ENCODE measurements around the gene NXF2B. TPM values are rescaled to one million over a fixed set of nuclear protein-coding genes. Genes with fewer than 3 reads are reported as not detected.
"Not testable (repeated sequence)": the region's sequence is repeated elsewhere in the genome, so short reads cannot be mapped to it uniquely, and the experiment has no call there.

Gene NXF2B
- total RNA-seq, result not detected in 2 replicates

- not testable (repeated sequence) for DNase-seq (ENCODE audit: low read depth in 2 of 2)
Measured at GRCh38 chrX:102439908-102440307, at the start of gene NXF2B. NXF2B (minus strand) TSS chrX:102440008; CDS start chrX:102380036, 59,972 bp downstream.

- not testable (repeated sequence) for DNase-seq (ENCODE audit: low read depth in 2 of 2)
Measured at GRCh38 chrX:102478765-102479164, 39.0 kb upstream of the NXF2B start.

- DNase-seq (ENCODE audit: low read depth in 2 of 2), result not testable (repeated sequence)
Measured at GRCh38 chrX:102471762-102472220, 32.0 kb upstream of the NXF2B start, which contains the start of gene TCP11X2. TCP11X2 (minus strand) TSS chrX:102471812.

GRCh38 chrX:102470215-102470614 lies 30.4 kb upstream of the NXF2B start:
- not testable (repeated sequence) for DNase-seq (ENCODE audit: low read depth in 2 of 2)

GRCh38 chrX:102458615-102459014 lies 18.8 kb upstream of the NXF2B start:
- not testable (repeated sequence) for DNase-seq (ENCODE audit: low read depth in 2 of 2)

- DNase-seq (ENCODE audit: low read depth in 2 of 2), result not testable (repeated sequence)
Measured at GRCh38 chrX:102414493-102414892, 25.3 kb downstream of the NXF2B start.

- DNase-seq (ENCODE audit: low read depth in 2 of 2), result peak; percentile 41 to 65
Measured at GRCh38 chrX:102345916-102346315, 93.9 kb downstream of the NXF2B start.

GRCh38 chrX:102341867-102342266 lies 97.9 kb downstream of the NXF2B start:
- peak in 1 of 2 donors; percentile 11 for DNase-seq (ENCODE audit: low read depth in 2 of 2)

- DNase-seq (ENCODE audit: low read depth in 2 of 2), result peak; percentile 5 to 10
Measured at GRCh38 chrX:102339312-102340298, 100.2 kb downstream of the NXF2B start.

GRCh38 chrX:102338162-102338561 lies 101.6 kb downstream of the NXF2B start:
- DNase-seq (ENCODE audit: low read depth in 2 of 2), result no peak

Other genes starting within 250 kb of the NXF2B start
- gene TCP11X1, start 224.7 kb downstream of the NXF2B start, total RNA-seq, result not detected in 2 replicates
- not detected in 2 replicates for gene NXF2, start 192.8 kb downstream of the NXF2B start, total RNA-seq
- gene TCP11X2, start 31.8 kb upstream of the NXF2B start, total RNA-seq, result not detected in 2 replicates
- gene TMSB15A, start 76.7 kb upstream of the NXF2B start, total RNA-seq, result 0.20 and 1.1 TPM in 2 replicates
- gene ARMCX5, start 159.5 kb upstream of the NXF2B start, total RNA-seq, result 15.3 and 17.7 TPM in 2 replicates
- 0.65 and 1.4 TPM in 2 replicates for gene GPRASP1, start 211.5 kb upstream of the NXF2B start, total RNA-seq